Neural cell (in vitro differentiated cells): ENCODE results near the gene ST8SIA4. TPM values are rescaled to one million over a fixed set of nuclear protein-coding genes. Genes with fewer than 3 reads are reported as not detected.

Experiments used
- H2AFZ ChIP-seq: fragments of 200-600, 300-800 bp; sonication (generic), shearing (Covaris generic); 2 replicates; pipeline ENCODE4 v1.6.0; 2014; ENCODE audit warnings: low read depth, mild to moderate bottlenecking, antibody characterized with exemption, low read length, moderate library complexity
- H3F3A ChIP-seq: fragments of 200-600 bp; shearing (Covaris generic); 2 replicates; pipeline ENCODE4 v1.6.1; 2016; ENCODE audit warnings: mild to moderate bottlenecking, moderate library complexity, mixed read lengths, antibody characterized with exemption, low read length; ENCODE audit not compliant: insufficient read depth, poor library complexity, severe bottlenecking
- H3K27ac ChIP-seq: fragments of 200-600, 300-800 bp; sonication (generic), shearing (Covaris generic); 2 replicates; pipeline ENCODE4 v1.5.1; 2014; ENCODE audit warnings: mild to moderate bottlenecking, low read length, moderate library complexity
- H3K27me3 ChIP-seq: fragments of 300-800, 200-600 bp; sonication (generic), shearing (Covaris generic); 2 replicates; pipeline ENCODE4 v1.6.0; 2014; ENCODE audit warnings: mild to moderate bottlenecking, low read depth, low read length, moderate library complexity; ENCODE audit not compliant: insufficient read depth
- H3K36me3 ChIP-seq: fragments of 300-800, 200-600 bp; sonication (generic), shearing (Covaris generic); 2 replicates; pipeline ENCODE4 v1.5.1; 2014; ENCODE audit warnings: mild to moderate bottlenecking, antibody characterized with exemption, low read length, moderate library complexity; ENCODE audit not compliant: insufficient read depth
- H3K4me2 ChIP-seq: fragments of 300-800, 200-600 bp; sonication (generic), shearing (Covaris generic); 2 replicates; pipeline ENCODE4 v1.6.0; 2014; ENCODE audit warnings: mild to moderate bottlenecking, low read length
- H3K4me3 ChIP-seq: fragments of 300-800, 200-600 bp; sonication (generic), shearing (Covaris generic); 2 replicates; pipeline ENCODE4 v1.5.1; 2014; ENCODE audit warnings: mild to moderate bottlenecking, low read length, moderate library complexity
- H3K79me2 ChIP-seq: fragments of 200-600 bp; shearing (Covaris generic); replicated peaks from 2 replicates; pipeline ENCODE4 v1.6.0; 2014; ENCODE audit warnings: mild to moderate bottlenecking, low read length, moderate library complexity; ENCODE audit not compliant: insufficient read depth
- H3K9ac ChIP-seq: fragments of 300-800, 200-600 bp; sonication (generic), shearing (Covaris generic); 2 replicates; pipeline ENCODE4 v1.6.1; 2016; ENCODE audit warnings: mild to moderate bottlenecking, low read length, mixed read lengths
- H3K9me2 ChIP-seq: fragments of 200-600 bp; shearing (Covaris generic); 2 replicates; pipeline ENCODE4 v1.6.1; 2016; ENCODE audit warnings: mild to moderate bottlenecking, low read length, mixed read lengths; ENCODE audit not compliant: insufficient read depth
- H3K9me3 ChIP-seq: fragments of 200-600, 300-800 bp; sonication (generic), shearing (Covaris generic); 2 replicates; pipeline ENCODE4 v1.6.1; 2016; ENCODE audit warnings: mild to moderate bottlenecking, mixed run types, low read length, moderate library complexity, mixed read lengths
- H4K20me1 ChIP-seq: fragments of 200-600 bp; shearing (Covaris generic); 2 replicates; pipeline ENCODE4 v1.6.1; 2016; ENCODE audit warnings: mild to moderate bottlenecking, mixed run types; ENCODE audit not compliant: insufficient read depth
- EP300 ChIP-seq: fragments of 450-650 bp; conservative IDR thresholded peaks from 2 replicates; pipeline ENCODE4 v1.6.1; 2014; ENCODE audit warnings: antibody characterized with exemption, mild to moderate bottlenecking, moderate library complexity; ENCODE audit not compliant: poor library complexity, severe bottlenecking
- EZH2 ChIP-seq: fragments of 200-600, 300-800 bp; shearing (Covaris generic), sonication (generic); IDR thresholded peaks from 2 replicates; pipeline ENCODE4 v1.6.1; 2014; ENCODE audit warnings: antibody characterized with exemption, low read length, borderline replicate concordance, mild to moderate bottlenecking; ENCODE audit not compliant: insufficient read depth, poor library complexity, severe bottlenecking
- MXI1 ChIP-seq: fragments of 450-650 bp; conservative IDR thresholded peaks from 2 replicates; pipeline ENCODE4 v1.6.1; 2014; ENCODE audit warnings: antibody characterized with exemption, mild to moderate bottlenecking; ENCODE audit not compliant: poor library complexity, severe bottlenecking
- POLR2AphosphoS5 ChIP-seq: IDR thresholded peaks from 2 replicates; pipeline ENCODE4 v1.6.1; 2012
- RAD21 ChIP-seq: fragments of 450-650 bp; conservative IDR thresholded peaks from 2 replicates; pipeline ENCODE4 v1.6.1; 2014; ENCODE audit warnings: antibody characterized with exemption, mild to moderate bottlenecking, moderate library complexity
- REST ChIP-seq: IDR thresholded peaks from 2 replicates; pipeline ENCODE4 v1.6.1; 2012; ENCODE audit warnings: borderline replicate concordance
- SMC3 ChIP-seq: fragments of 450-650 bp; conservative IDR thresholded peaks from 2 replicates; pipeline ENCODE4 v1.6.1; 2014; ENCODE audit warnings: antibody characterized with exemption, mild to moderate bottlenecking, moderate library complexity; ENCODE audit not compliant: poor library complexity
- TAF1 ChIP-seq: IDR thresholded peaks from 2 replicates; pipeline ENCODE4 v1.6.1; 2012; ENCODE audit warnings: low read depth
- polyA plus RNA-seq: library from polyadenylated mRNA; depleted of rRNA; stranded (reverse); fragments of >200 nt; gene quantifications from 2 replicates; pipeline ENCODE4 v1.2.3, GENCODE V29; 2014
- TF ChIP-seq, protein P1 (sequence below): fragments of 450-650 bp; IDR thresholded peaks from 2 replicates; pipeline ENCODE4 v1.5.1; 2014; ENCODE audit warnings: antibody characterized with exemption, mild to moderate bottlenecking, moderate library complexity; ENCODE audit not compliant: poor library complexity, severe bottlenecking

The ST8SIA4 gene
- polyA plus RNA-seq, 1 donor from 2014 or later = 15.6 TPM

GRCh38 chr5:100867039-100867562 is 36.0 kb downstream of the ST8SIA4 start:
- H3K4me2 ChIP-seq = no peak overlapping the region

DNA sequence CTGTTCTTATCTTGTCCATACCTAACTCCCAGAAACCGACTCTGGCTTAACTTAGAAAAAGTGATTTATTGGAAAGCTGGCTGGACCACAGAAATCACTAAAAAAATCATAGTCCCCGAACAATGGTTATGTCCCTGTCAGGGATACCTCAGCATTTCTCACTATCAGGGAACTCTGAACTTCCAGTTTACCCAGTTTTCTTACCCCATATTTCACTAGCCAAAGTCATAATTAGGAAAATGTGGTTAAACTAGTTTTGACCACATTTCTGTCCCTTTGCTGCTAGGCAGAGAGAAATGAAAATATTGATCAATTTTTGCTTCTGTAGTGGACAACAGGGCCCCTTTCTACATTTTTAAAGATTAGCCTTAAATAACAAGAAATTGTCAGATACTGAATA is 38.2 kb downstream of the ST8SIA4 start:
- Histone ChIP-seq H3K36me3 (no peaks in the 10 kb centered on the region), H3K27ac (no peak overlapping the region), H3K27me3 (no peaks in the 10 kb centered on the region), H3K4me2 (no peak overlapping the region), H3K79me2 (no peaks in the 10 kb centered on the region), H3K4me3 (no peak overlapping the region), H3K9me3 (no peaks in the 10 kb centered on the region), H2AFZ (no peak overlapping the region), H4K20me1 (no peaks in the 10 kb centered on the region), H3K9me2 (no peaks in the 10 kb centered on the region), H3F3A (no peaks in the 10 kb centered on the region), H3K9ac (no peak overlapping the region)
- TF ChIP-seq TAF1 (no peak), SMC3 (no peak), MXI1 (no peak), POLR2AphosphoS5 (no peak), REST (no peak), RAD21 (no peak), EP300 (no peak)
- TF ChIP-seq, protein P1, sequence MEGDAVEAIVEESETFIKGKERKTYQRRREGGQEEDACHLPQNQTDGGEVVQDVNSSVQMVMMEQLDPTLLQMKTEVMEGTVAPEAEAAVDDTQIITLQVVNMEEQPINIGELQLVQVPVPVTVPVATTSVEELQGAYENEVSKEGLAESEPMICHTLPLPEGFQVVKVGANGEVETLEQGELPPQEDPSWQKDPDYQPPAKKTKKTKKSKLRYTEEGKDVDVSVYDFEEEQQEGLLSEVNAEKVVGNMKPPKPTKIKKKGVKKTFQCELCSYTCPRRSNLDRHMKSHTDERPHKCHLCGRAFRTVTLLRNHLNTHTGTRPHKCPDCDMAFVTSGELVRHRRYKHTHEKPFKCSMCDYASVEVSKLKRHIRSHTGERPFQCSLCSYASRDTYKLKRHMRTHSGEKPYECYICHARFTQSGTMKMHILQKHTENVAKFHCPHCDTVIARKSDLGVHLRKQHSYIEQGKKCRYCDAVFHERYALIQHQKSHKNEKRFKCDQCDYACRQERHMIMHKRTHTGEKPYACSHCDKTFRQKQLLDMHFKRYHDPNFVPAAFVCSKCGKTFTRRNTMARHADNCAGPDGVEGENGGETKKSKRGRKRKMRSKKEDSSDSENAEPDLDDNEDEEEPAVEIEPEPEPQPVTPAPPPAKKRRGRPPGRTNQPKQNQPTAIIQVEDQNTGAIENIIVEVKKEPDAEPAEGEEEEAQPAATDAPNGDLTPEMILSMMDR = no peak

More at GRCh38 chr5:100867039-100867562, 36.0 kb downstream of the ST8SIA4 start:
- Histone ChIP-seq H3K27me3 (no peaks in the 10 kb centered on the region), H3K9ac (no peak overlapping the region), H3K79me2 (no peaks in the 10 kb centered on the region), H3K9me3 (no peaks in the 10 kb centered on the region), H3F3A (no peaks in the 10 kb centered on the region), H3K4me3 (no peak overlapping the region), H3K36me3 (no peaks in the 10 kb centered on the region), H3K9me2 (no peaks in the 10 kb centered on the region), H3K27ac (no peak overlapping the region), H2AFZ (no peak overlapping the region), H4K20me1 (no peaks in the 10 kb centered on the region)
- no peak for TF ChIP-seq EP300
- TF ChIP-seq POLR2AphosphoS5 = no peak
- TF ChIP-seq EZH2 = no peak
- TF ChIP-seq SMC3 = no peak
- TF ChIP-seq, protein P1 = no peak
- TF ChIP-seq TAF1 = no peak
- no peak for TF ChIP-seq REST
- TF ChIP-seq RAD21 = no peak
